Effector CD8-positive, alpha-beta T cell (primary cell): ENCODE measurements around the gene IL13.

Source experiments
- DNase-seq: peaks from one replicate; lab custom pipeline; 2025; lab: John Stamatoyannopoulos, UW

The IL13 gene

DNA sequence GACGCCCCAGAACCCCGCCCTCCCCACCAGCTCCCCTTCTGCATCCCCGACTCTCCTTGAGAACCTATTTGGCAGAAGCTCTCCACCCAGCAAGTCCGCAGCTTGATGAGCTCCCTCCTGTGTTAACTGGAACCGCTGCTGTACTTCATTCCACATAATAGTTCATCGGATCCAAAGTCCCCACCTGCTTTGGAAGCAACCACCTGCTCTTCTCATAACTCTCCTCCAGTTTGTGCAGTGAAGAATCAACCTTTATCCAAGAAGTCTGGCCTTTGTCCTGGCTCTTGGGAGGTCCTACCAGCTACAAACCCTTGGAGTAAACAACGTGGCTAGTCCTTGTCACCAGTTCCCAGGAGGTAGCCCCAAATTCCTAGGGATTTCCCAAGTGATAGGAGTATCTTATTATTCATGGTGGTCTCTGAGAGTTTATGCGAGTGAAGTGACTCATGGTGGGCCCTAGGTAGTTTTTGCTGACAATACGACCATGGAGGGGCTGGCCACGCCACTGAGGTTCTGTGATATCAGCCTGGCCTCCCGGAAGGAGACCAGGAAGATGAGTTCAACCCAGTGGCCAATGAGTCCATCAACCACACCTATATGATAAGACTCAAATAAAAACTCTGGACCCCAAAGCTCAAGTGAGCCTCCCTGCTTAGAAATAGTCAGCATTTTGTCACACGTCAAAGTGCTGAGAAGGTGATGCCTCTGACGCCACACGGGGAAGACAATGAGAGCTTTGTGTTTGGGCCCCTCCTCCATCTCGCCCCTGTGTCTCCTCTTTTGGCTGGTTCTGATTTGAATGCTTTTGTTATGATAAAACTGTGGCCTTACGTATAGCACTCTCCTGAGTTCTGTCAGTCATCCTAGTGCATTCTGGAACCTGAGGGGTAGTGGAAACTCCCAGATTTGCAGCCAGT is 12.3 kb downstream of the IL13 start:
- DNase-seq: no peak

DNA sequence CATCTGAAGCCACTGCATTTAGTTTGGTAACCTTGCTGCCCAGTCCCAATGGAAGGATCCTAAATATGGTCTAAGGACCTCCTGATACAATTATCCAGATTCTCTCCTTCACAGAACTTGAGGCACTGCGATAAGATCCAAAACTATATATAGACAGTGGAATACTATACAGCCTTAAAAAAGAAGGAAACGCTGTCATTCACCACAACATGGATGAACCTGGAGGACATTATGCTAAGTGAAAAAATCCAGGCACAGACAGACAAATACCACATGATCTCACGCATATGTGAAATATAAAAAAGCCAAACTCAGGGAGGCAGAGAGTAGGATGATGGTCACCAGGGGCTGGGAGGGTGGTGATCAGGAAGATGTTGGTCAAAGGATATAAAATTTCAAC is 13.0 kb downstream of the IL13 start:
- DNase-seq: no peak

DNA sequence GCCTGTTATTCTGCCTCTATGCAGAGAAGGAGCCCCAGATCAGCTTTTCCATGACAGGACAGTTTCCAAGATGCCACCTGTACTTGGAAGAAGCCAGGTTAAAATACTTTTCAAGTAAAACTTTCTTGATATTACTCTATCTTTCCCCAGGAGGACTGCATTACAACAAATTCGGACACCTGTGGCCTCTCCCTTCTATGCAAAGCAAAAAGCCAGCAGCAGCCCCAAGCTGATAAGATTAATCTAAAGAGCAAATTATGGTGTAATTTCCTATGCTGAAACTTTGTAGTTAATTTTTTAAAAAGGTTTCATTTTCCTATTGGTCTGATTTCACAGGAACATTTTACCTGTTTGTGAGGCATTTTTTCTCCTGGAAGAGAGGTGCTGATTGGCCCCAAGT is 15.5 kb downstream of the IL13 start:
- no peak for DNase-seq

DNA sequence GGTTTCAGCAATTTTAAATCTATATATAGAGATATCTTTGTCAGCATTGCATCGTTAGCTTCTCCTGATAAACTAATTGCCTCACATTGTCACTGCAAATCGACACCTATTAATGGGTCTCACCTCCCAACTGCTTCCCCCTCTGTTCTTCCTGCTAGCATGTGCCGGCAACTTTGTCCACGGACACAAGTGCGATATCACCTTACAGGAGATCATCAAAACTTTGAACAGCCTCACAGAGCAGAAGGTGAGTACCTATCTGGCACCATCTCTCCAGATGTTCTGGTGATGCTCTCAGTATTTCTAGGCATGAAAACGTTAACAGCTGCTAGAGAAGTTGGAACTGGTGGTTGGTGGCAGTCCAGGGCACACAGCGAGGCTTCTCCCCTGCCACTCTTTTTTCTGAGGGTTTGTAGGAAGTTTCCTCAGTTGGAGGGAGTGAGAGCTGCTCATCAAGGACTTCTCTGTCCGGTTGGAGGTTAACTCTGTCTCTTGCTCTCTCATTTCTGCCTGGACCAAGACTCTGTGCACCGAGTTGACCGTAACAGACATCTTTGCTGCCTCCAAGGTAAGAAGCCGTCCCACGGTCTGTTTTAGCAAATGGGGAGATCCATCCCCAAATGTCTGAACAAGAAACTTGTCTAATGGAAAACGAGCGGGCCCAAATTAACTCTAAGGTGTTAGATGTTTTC is 16.1 kb downstream of the IL13 start, which contains the start of gene IL4:
Gene IL4, plus strand, starts transcription at position 51 of the 692 bp plus-strand sequence. Its CDS starts 62 bp downstream, at position 113.
- DNase-seq: no peak

DNA sequence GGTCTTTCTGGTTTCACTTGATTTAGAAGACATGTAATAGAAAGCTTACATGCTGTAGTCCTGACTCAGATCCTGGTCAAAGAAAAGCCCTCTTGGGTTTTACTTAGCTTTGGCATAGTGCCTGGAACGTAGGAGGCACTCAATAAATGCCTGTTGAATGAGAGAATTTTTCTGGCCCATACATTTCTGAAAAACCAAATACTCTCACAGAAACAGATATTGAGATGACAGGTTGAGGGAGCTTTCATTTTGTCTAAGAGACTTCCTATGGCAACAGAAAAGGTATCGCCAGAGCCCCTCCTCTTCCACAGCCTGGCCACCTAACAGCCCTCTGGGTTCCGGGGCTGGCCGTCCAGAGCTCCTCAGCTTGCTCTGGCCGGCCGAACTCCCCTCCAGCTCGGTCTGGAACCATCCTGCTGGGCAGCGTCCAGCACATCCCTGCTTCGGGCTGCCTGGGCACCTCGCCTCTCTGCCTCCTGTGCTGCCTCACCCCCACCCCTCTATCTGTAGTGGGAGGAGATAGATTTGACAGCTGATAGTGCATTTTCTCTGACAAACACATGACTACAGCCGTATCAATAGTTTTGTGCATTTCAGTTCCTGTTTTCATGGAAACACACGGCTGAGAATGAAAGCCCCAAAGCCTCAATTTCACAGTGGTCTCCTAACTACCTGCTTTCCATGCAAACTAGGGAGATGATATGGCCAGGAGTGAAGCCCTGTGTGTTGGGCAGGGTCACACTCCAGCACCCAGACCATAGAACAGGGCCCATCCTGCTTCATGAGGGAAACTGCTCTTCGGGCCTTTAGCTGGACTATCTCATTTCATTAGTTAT is 16.9 kb downstream of the IL13 start:
- no peak for DNase-seq

DNA sequence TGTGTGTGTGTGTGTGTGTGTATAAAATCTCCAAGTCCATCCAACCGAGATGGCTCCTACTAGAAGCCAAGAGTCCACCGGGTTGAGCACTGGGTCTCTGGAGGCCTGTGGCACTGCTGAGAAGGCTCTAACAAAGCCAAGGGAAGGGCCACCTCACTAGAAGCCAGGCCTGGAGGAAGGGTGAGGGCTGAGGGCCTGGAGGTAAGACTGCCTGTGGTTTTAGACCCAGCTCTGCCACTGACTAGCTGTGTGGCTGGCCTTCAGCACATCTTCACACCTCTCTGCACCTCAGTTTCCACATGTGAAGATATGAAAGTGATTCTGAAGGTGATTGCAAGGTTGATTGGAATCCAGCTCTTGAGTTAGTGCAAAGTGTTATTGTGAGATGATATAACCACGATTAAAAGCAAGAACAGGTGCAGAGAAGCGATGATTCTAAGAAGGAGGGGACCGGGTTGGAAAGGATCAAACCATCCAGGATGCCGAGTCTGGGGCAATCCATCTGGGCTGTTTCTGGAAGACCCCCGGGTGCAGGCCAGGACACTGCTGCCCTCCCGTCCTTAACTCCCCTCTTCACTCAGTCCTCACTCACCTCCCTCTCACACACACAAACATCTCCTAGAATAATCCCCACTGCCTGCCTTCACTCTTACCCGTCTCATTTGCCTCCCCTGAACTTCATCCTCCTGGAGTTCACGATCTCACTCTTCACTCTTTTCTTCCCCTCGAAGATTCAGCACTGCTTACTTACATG is 18.1 kb downstream of the IL13 start:
- DNase-seq: no peak

DNA sequence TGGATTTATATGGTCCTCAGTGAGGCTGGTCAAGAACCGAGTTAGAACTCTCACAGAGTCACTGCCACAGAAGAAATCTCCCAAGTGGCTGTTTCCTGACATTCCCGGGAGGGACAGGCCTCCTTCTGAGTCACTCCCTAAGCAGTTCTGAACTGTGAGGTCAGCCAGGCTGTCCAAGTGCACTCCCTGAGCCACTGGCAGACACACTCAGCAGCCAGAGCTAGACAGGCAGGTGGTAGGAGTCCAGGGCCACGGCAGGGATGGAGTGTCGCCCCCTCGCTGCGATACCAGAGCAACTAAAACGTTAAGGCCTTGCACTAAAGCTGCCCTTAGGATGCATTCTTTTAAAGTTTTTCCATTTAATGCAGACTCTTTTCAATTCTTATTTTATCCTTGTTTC is 19.2 kb downstream of the IL13 start:
- DNase-seq: no peak

DNA sequence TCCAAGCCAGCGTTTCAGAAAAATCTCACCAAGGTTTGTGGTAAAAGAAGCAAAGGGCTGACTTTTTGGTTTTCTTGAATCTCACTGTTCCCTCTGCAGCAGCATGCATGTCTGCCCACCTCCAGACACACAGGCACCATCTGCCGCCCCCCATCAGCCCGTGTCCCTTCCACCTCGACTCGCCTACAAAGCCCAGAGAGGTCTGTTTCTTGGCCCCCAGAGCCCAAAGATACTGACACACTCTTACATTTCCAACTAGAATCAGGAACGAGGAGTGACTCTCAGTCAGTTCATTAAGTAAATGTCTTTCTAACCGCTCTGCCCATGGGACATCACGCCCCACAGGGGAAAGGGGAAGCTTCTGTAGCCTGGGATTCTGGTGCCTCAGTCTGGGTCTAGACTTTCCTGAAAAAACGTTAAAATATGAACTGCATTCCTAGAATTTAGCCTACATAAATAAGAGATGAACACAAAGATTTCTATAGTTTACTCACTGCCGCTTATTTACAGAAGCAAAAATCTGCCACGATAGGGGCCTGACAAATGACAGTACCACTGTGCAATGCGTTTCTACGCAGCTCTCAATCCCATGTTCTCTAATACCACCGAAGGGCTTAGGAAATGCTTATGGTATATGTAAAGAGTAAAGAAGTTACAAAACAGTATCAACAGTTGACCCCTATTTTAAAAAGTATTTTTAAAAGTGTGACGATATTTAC is 19.9 kb downstream of the IL13 start:
- DNase-seq: no peak

DNA sequence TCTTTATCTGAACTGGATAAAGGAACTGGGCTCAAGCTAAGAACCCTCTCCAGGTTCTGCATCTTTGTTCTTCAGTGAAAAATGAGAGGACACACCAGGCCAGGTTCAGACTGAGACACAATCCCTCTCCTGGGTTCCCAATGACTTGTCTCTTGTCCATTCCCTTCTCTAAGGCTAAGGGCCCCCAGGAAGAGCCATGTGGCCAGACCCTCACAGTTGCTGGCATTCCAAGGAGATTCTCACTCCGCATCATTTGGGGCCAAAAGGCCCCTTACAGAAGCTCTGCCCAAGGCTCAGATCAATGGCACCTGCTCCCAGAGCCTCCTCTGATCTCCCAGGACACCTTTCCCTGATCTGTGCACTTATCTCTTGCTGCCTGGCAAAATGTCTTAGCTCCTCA is 20.8 kb downstream of the IL13 start:
- no peak for DNase-seq

DNA sequence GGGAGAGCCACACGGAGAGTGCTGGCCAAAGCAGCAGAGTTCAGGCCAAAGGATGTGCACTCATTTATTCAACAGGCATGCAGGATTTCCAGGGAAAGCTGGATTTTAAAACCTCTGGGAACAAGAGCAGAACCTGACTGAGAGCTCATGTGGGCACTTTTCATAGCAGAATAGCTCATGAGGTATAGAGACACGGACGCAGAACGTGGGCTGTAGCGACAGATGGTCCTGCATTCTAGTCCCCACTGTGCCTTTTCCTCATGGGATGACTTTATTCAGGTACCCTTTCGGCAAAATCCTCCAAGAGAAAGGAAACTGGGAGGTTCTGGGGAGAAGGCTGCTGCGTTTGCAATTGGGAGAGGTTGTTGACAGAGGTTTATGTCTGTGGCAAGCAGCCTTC is 21.2 kb downstream of the IL13 start:
- no peak for DNase-seq

DNA sequence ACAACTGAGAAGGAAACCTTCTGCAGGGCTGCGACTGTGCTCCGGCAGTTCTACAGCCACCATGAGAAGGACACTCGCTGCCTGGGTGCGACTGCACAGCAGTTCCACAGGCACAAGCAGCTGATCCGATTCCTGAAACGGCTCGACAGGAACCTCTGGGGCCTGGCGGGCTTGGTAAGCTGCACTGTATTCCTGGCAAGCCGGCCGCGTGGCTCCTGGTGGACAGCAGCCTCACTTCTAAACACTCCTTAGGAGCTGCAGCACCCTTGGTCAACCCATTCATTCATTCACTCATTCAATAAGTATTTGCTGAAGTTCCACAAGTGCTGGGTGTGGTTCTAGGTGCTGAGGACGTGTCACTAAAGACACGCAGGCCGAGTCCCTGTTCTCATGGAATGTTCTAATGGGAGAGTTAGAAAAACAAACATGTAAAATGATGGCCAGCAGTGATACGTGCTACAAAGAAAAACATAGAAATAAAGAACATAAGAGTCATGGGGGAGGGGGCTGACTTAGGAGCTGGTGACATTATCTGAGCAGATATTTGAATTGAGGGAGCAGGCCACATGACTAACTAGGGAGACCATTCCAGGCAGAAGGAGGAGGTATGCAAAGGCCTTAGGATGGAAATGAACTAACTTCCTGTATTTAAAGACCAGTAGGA is 21.9 kb downstream of the IL13 start:
- no peak for DNase-seq

DNA sequence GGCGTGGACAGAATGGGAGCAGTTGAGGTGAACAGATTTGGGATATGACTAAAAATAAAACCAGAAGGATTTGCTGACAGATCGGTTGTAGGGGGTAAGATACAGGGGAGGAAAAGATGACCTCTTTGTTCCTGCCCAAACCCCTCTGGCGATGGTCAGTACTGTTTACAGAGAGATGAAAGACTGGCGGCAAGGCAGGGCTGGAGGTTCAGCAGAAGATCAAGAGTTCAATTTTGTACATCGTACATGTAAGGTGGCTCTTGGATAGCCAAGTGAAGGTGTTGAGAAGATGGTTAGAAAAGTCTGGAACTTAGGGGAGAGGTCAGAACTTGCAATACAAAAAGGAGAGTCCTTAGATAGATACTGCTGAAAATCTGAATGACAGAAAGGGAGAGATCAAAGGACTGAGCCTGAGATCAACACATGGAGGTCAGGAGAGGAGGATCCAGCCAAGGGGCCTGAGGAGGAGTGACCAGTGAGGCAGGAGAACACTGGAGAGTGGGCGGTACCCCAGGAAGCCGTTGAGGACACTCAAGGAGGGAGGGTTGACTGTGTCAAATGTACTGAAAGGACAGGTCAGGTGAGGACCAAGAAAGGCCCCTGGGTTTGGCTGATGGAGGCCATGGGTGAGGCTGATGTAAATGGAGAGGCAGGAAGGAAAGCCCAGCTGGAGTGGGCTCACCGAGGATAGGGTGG is 23.0 kb downstream of the IL13 start:
- no peak for DNase-seq

DNA sequence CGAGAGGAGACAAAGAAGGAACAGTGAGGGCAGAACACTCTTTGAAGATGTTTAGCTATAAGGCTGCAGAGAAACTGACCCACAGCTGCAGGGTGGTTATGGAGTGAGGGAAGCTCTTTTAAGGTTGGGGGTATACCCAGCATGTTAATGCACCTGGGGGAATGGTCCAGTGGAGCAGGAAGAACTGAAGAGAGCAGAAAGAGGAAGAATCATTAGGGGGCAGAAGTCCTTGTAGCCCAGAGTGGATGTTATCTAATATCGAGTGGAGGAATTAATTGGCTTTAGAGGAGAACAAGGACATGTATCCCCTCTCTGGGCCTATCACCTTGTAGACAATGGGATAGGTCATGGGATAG is 23.5 kb downstream of the IL13 start:
- no peak for DNase-seq

DNA sequence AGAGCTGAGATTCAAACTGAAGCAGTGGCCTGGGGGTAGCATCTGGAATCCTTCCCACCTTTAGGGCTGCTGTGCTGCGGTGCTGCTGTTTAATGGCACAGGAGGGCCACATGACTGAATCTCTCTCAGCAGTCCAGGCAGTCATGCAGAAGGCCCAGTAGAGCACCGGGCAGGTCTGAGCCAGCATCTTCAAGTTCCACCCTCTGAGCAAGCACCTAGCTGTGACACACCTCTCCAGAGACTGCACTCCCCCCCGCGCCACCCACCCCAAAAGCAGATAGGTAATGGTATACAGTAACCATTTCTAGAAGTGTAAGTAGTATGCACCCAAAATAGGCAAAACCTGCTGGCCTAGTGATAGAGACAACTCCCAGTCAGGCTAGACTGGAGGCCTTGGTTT is 24.0 kb downstream of the IL13 start:
- DNase-seq: no peak

DNA sequence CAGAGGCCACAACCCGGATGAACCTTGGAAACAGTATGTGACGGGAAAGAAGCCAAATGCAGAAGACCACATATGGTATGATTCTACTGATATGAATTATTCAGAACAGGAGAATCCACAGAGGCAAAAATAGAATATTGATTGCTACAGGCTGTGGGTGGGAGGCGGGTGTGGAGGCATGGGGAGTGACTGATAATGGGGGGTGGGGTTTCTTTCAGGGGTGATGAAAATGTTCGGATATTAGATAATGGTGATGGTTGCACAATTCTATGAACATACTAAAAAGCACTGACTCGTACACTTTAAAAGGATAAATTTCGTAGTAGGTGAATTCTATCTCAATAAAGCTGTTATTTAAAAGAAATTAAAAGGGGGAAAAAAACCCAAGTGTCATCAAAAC is 26.5 kb downstream of the IL13 start:
- DNase-seq: no peak

DNA sequence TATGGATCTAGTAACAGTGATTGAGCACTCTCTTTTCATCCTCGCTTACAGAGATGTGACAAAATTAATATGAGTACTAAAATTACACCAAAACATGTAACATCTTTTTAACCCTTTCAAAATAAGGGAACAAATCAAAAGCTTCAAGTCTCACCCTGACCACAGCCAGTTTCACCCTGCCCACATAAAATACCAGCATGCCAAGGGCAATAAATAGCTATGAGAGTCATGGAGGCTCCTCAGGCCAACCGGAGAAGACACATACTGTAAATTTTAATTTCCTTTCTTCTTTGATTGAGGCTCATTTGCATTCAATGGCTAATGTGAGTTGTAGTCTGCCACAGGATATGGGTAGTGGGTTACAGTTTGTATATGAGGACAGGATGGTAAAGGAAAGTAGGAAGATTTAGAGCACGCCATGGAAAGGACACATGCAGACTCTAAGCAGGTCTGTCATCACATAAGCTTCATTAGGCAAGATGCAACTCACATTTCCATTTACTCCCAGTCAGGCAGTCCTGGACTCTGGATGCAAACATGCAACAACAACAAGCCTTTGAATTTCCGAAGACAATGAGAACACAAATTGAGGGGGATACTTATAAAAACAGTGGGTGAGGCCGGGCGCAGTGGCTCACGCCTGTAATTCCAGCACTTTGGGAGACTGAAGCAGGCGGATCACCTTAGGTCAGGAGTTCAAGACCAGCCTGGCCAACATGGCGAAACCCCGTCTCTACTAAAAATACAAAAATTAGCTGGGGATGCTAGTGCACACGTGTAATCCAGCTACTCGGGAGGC is 27.1 kb downstream of the IL13 start:
- no peak for DNase-seq

DNA sequence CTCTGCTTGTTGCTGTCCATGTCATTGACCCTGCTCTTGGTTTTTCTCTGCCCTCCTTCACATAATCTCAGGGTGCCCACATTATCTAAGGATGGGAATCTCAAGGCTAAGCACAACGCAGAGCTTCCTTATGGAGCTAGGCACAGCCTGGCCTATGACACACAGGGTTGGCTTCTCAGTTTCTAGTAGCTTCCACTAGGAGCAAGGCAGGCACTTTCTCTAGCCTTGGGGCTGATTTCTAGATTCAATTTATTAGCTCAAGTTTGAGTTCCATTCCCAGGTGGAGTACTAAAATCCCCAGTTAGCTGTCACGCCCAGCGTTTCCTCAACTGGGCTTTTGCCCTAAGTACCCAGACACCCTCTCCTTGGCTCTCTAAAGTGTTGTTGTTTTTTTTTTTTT is 28.2 kb downstream of the IL13 start:
- DNase-seq: no peak

DNA sequence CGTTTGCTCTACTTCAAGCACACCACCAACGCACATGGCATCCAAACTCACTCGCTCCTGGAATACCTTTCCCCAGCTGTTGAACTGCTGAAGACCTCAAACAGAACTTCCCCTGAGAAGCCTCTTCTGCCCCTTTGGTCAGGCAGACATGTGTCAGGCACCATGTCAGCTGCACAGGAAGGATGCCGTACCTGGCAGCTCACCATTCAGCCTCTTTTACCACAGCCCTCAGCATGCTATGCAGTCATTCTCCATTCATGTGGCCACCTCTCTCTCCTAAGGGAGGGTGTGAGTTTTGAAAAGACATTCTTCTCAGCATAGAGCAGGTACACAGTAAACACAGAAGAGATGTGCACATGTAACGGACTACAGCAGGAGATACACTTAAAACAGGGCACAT is 30.0 kb downstream of the IL13 start:
- no peak for DNase-seq
